H9 (cell line): ENCODE results near the gene NPBWR2. TPM values are rescaled to one million over a fixed set of nuclear protein-coding genes. Genes with fewer than 3 reads are reported as not detected.

Source experiments
- DNase-seq: peaks from one replicate; pipeline ENCODE4 v3.0.0-alpha.2; 2017
- H2AFZ ChIP-seq: one replicate; pipeline ENCODE4 v1.6.1; 2013; ENCODE audit warnings: mild to moderate bottlenecking, low read length, control low read depth, moderate library complexity
- H2AK5ac ChIP-seq: 2 replicates; pipeline ENCODE4 v1.6.1; 2013; ENCODE audit warnings: low read length, control low read depth, mixed read lengths; ENCODE audit not compliant: insufficient read length
- H2BK120ac ChIP-seq: one replicate; pipeline ENCODE4 v1.6.1; 2013; ENCODE audit warnings: low read depth, mild to moderate bottlenecking, low read length, control low read depth, inconsistent platforms; ENCODE audit not compliant: poor library complexity, severe bottlenecking
- H2BK12ac ChIP-seq: 2 replicates; pipeline ENCODE4 v1.6.1; 2013; ENCODE audit warnings: low read length, control low read depth, mixed read lengths, low read depth; ENCODE audit not compliant: insufficient read length
- H2BK15ac ChIP-seq: 2 replicates; pipeline ENCODE4 v1.6.1; 2013; ENCODE audit warnings: low read depth, low read length, control low read depth
- H2BK20ac ChIP-seq: one replicate; pipeline ENCODE4 v1.6.1; 2013; ENCODE audit warnings: low read depth, mild to moderate bottlenecking, low read length, control low read depth, inconsistent platforms; ENCODE audit not compliant: poor library complexity, severe bottlenecking
- H2BK5ac ChIP-seq: 2 replicates; pipeline ENCODE4 v1.6.1; 2013; ENCODE audit warnings: low read length, control low read depth, mixed read lengths; ENCODE audit not compliant: insufficient read length
- H3K14ac ChIP-seq: 2 replicates; pipeline ENCODE4 v1.6.1; 2013; ENCODE audit warnings: low read length, control low read depth; ENCODE audit not compliant: insufficient read depth
- H3K18ac ChIP-seq: 2 replicates; pipeline ENCODE4 v1.6.1; 2013; ENCODE audit warnings: low read depth, mild to moderate bottlenecking, mixed read lengths, low read length, control low read depth; ENCODE audit not compliant: insufficient read length
- H3K23ac ChIP-seq: 2 replicates; pipeline ENCODE4 v1.6.1; 2013; ENCODE audit warnings: low read length, control low read depth, mixed read lengths, low read depth; ENCODE audit not compliant: insufficient read length
- H3K23me2 ChIP-seq: 2 replicates; pipeline ENCODE4 v1.6.1; 2013; ENCODE audit warnings: low read depth, mild to moderate bottlenecking, mixed read lengths, low read length, control low read depth; ENCODE audit not compliant: insufficient read length, poor library complexity, severe bottlenecking
- H3K27ac ChIP-seq: 2 replicates; pipeline ENCODE4 v1.5.1; 2013; ENCODE audit warnings: low read length, control low read depth, mixed read lengths, low read depth; ENCODE audit not compliant: insufficient read length
- H3K27me3 ChIP-seq: 2 replicates; pipeline ENCODE4 v1.6.1; 2013; ENCODE audit warnings: low read length, control low read depth, inconsistent platforms; ENCODE audit not compliant: insufficient read depth
- H3K4ac ChIP-seq: 2 replicates; pipeline ENCODE4 v1.6.1; 2013; ENCODE audit warnings: low read depth, mild to moderate bottlenecking, control low read depth, inconsistent platforms, low read length, moderate library complexity
- H3K4me1 ChIP-seq: 2 replicates; pipeline ENCODE4 v1.6.1; 2013; ENCODE audit warnings: low read length, control low read depth, inconsistent platforms; ENCODE audit not compliant: insufficient read depth
- H3K4me2 ChIP-seq: 2 replicates; pipeline ENCODE4 v1.6.1; 2013; ENCODE audit warnings: low read length, control low read depth, mixed read lengths; ENCODE audit not compliant: insufficient read length, insufficient read depth
- H3K56ac ChIP-seq: 2 replicates; pipeline ENCODE4 v1.6.1; 2013; ENCODE audit warnings: low read depth, mild to moderate bottlenecking, mixed read lengths, low read length, control low read depth; ENCODE audit not compliant: insufficient read length
- H3K79me1 ChIP-seq: 2 replicates; pipeline ENCODE4 v1.6.1; 2013; ENCODE audit warnings: low read depth, mild to moderate bottlenecking, moderate library complexity, low read length, control low read depth, inconsistent platforms; ENCODE audit not compliant: insufficient read depth, poor library complexity, severe bottlenecking
- H3K79me2 ChIP-seq: 2 replicates; pipeline ENCODE4 v1.6.1; 2013; ENCODE audit warnings: low read length, control low read depth, inconsistent platforms; ENCODE audit not compliant: insufficient read depth
- H3K9ac ChIP-seq: 2 replicates; pipeline ENCODE4 v1.6.1; 2013; ENCODE audit warnings: low read length, control low read depth, mixed read lengths; ENCODE audit not compliant: insufficient read length; ENCODE audit errors: extremely low read depth
- H3K9me3 ChIP-seq: one replicate; pipeline ENCODE4 v1.6.1; 2013; ENCODE audit warnings: low read depth, low read length, inconsistent platforms; ENCODE audit not compliant: control insufficient read depth
- H3T11ph ChIP-seq: one replicate; pipeline ENCODE4 v1.6.1; 2013; ENCODE audit warnings: mild to moderate bottlenecking, low read length, control low read depth, inconsistent platforms
- H4K20me1 ChIP-seq: one replicate; pipeline ENCODE4 v1.6.1; 2013; ENCODE audit not compliant: control insufficient read depth, insufficient read length, insufficient read depth
- H4K5ac ChIP-seq: 2 replicates; pipeline ENCODE4 v1.6.1; 2013; ENCODE audit warnings: low read depth, mild to moderate bottlenecking, mixed read lengths, low read length, control low read depth; ENCODE audit not compliant: insufficient read length
- H4K8ac ChIP-seq: replicated peaks from 2 replicates; pipeline ENCODE4 v1.6.1; 2013; ENCODE audit warnings: low read length, control low read depth, mixed read lengths, low read depth; ENCODE audit not compliant: insufficient read length
- H4K91ac ChIP-seq: 2 replicates; pipeline ENCODE4 v1.6.1; 2013; ENCODE audit warnings: low read depth, mild to moderate bottlenecking, moderate library complexity, mixed read lengths, low read length, control low read depth; ENCODE audit not compliant: insufficient read length
- H3K27ac Mint-ChIP-seq, 3 experiments: 2 replicates in 2 of 3; 3 replicates in 1 of 3; pipeline ENCODE4 v1.8.0; 2020 to 2021; ENCODE audit warnings: mixed read lengths in 3 of 3, mild to moderate bottlenecking in 1 of 3, moderate library complexity in 1 of 3
- H3K27me3 Mint-ChIP-seq: 2 replicates; pipeline ENCODE4 v1.8.0; 2021; ENCODE audit warnings: low read depth, mild to moderate bottlenecking, moderate library complexity, mixed read lengths
- H3K36me3 Mint-ChIP-seq, 3 experiments: 2 replicates in 2 of 3; 3 replicates in 1 of 3; pipeline ENCODE4 v1.8.0; 2020 to 2021; ENCODE audit warnings: low read depth in 3 of 3, mixed read lengths in 3 of 3; ENCODE audit not compliant: insufficient read depth in 1 of 3
- H3K4me1 Mint-ChIP-seq, 2 experiments: 2 replicates each; pipeline ENCODE4 v1.8.0; 2020; ENCODE audit warnings: mixed read lengths in 2 of 2
- H3K4me3 Mint-ChIP-seq, 2 experiments: 2 replicates in 1 of 2; 3 replicates in 1 of 2; pipeline ENCODE4 v1.8.0; 2020 to 2021; ENCODE audit warnings: mild to moderate bottlenecking in 2 of 2, mixed read lengths in 2 of 2, moderate library complexity in 1 of 2
- H3K9me3 Mint-ChIP-seq, 2 experiments: 2 replicates in 1 of 2; 3 replicates in 1 of 2; pipeline ENCODE4 v1.8.0; 2020; ENCODE audit warnings: mild to moderate bottlenecking in 2 of 2, mixed read lengths in 2 of 2, moderate library complexity in 1 of 2
- WGBS: extraction: QIAGEN DNeasy Blood & Tissue Kit; methylation state at CpG from one replicate; pipeline ENCODE4 v1.1.7; 2013; ENCODE audit warnings: missing lambda C conversion rate, low lambda C conversion rate, mixed read lengths; ENCODE audit not compliant: insufficient read length; ENCODE audit errors: extremely low coverage; 5-methylcytosine and 5-hydroxymethylcytosine counted together
- total RNA-seq: library from RNA; stranded (reverse); gene quantifications from 2 replicates; pipeline ENCODE4 v1.2.1, GENCODE V29; 2021
- TF ChIP-seq, protein P1 (sequence below): fragments of 200-600 bp; sonication (generic); conservative IDR thresholded peaks from 3 replicates; pipeline ENCODE4 v1.8.0; 2021; ENCODE audit warnings: antibody characterized with exemption, mild to moderate bottlenecking

NPBWR2 gene
- total RNA-seq, 1 experiment from 2014 or later, result not detected

DNA sequence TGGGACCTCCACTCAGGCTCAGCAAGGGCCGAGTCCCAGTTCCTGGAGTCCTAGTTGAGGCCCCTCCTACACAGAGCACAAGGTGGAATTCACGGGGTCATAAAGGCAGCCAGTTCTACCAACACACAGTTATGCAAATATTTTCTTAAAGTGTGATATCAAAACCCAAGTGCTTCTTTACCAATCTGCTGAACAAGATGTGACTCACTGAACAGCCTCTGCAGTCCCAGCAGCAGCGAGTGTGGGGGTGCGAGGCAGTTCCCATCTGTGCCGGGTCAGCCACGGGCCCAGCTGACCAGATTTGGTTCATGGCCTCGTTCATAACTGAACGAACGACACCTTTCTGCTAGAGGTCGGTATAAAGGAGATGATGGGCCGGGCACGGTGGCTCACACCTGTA is 48.8 kb downstream of the NPBWR2 start:
- Histone ChIP-seq H3K23ac (no peak overlapping the region), H2AK5ac (no peak overlapping the region), H3K9ac (no peak overlapping the region), H3K4ac (no peak overlapping the region), H3K27me3 (no peaks in the 10 kb centered on the region), H2BK5ac (no peak overlapping the region), H4K8ac (no peak overlapping the region), H2BK120ac (no peak overlapping the region), H3K23me2 (peaks cover 4% of the 10 kb centered on the region), H2AFZ (no peak overlapping the region), H4K5ac (no peak overlapping the region), H4K20me1 (no peaks in the 10 kb centered on the region), H2BK20ac (no peak overlapping the region), H2BK15ac (no peak overlapping the region), H3K79me2 (no peaks in the 10 kb centered on the region), H3K56ac (no peak overlapping the region), H3K18ac (no peak overlapping the region), H3K79me1 (no peaks in the 10 kb centered on the region), H2BK12ac (no peak overlapping the region), H3K4me1 (no peaks in the 10 kb centered on the region), H3K9me3 (no peaks in the 10 kb centered on the region), H3T11ph (no peak overlapping the region), H3K4me2 (no peak overlapping the region), H3K27ac (no peak overlapping the region), H3K14ac (no peak overlapping the region), H4K91ac (no peak overlapping the region)
- no CpG with 5 or more reads among the region's 12 CpGs for WGBS
- Mint-ChIP-seq H3K27me3 (peaks cover 5% of the 10 kb centered on the region; the same call in 1 of the 2 replicates), H3K27ac (no peak overlapping the region), H3K9me3 (no peaks in the 10 kb centered on the region; a peak in 1 of 5 replicates), H3K4me3 (no peak overlapping the region), H3K4me1 (peaks cover 23 to 33% of the 10 kb centered on the region in 2 experiments), H3K36me3 (no peaks in the 10 kb centered on the region; a peak in 1 of 7 replicates)
- DNase-seq, result no peak
- TF ChIP-seq, protein P1, sequence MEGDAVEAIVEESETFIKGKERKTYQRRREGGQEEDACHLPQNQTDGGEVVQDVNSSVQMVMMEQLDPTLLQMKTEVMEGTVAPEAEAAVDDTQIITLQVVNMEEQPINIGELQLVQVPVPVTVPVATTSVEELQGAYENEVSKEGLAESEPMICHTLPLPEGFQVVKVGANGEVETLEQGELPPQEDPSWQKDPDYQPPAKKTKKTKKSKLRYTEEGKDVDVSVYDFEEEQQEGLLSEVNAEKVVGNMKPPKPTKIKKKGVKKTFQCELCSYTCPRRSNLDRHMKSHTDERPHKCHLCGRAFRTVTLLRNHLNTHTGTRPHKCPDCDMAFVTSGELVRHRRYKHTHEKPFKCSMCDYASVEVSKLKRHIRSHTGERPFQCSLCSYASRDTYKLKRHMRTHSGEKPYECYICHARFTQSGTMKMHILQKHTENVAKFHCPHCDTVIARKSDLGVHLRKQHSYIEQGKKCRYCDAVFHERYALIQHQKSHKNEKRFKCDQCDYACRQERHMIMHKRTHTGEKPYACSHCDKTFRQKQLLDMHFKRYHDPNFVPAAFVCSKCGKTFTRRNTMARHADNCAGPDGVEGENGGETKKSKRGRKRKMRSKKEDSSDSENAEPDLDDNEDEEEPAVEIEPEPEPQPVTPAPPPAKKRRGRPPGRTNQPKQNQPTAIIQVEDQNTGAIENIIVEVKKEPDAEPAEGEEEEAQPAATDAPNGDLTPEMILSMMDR, result no peak
